Naive B cell (primary cell): Measurements from ENCODE around the gene SBF2. TPM values are rescaled to one million over a fixed set of nuclear protein-coding genes. Genes with fewer than 3 reads are reported as not detected.

Experiments
- ATAC-seq, 2 donors: fragments of 150-1000 bp; cut with Tn5 transposase; 2 replicates each; pipeline ENCODE4 v1.10.0; 2021; ENCODE audit warnings: low read depth in 2 of 2, mild to moderate bottlenecking in 2 of 2, moderate library complexity in 2 of 2
- DNase-seq: peaks from one replicate; pipeline ENCODE4 v3.0.0; 2022
- H3K27ac Mint-ChIP-seq, 6 donors: one replicate each; pipeline ENCODE4 v1.8.0; 2020 to 2022; ENCODE audit warnings: mild to moderate bottlenecking in 6 of 6, mixed read lengths in 6 of 6, moderate library complexity in 5 of 6, inconsistent platforms in 2 of 6
- H3K27me3 Mint-ChIP-seq, 3 donors: one replicate each; pipeline ENCODE4 v1.8.0; 2021 to 2022; ENCODE audit warnings: mixed read lengths in 3 of 3, mild to moderate bottlenecking in 1 of 3
- H3K36me3 Mint-ChIP-seq, 2 donors: one replicate each; pipeline ENCODE4 v1.8.0; 2020 to 2022; ENCODE audit warnings: mixed read lengths in 2 of 2, inconsistent platforms in 1 of 2, mild to moderate bottlenecking in 1 of 2
- H3K4me1 Mint-ChIP-seq, 3 donors: one replicate each; pipeline ENCODE4 v1.8.0; 2020 to 2022; ENCODE audit warnings: mixed read lengths in 3 of 3, inconsistent platforms in 1 of 3, mild to moderate bottlenecking in 1 of 3, moderate library complexity in 1 of 3
- H3K4me3 Mint-ChIP-seq, 8 donors: one replicate each; pipeline ENCODE4 v1.8.0; 2020 to 2022; ENCODE audit warnings: mild to moderate bottlenecking in 8 of 8, mixed read lengths in 8 of 8, moderate library complexity in 8 of 8, inconsistent platforms in 2 of 8
- H3K9me3 Mint-ChIP-seq, 7 donors: one replicate each; pipeline ENCODE4 v1.8.0; 2020 to 2022; ENCODE audit warnings: mixed read lengths in 7 of 7, mild to moderate bottlenecking in 5 of 7, inconsistent platforms in 2 of 7, moderate library complexity in 1 of 7
- polyA plus RNA-seq, 6 donors: library from polyadenylated mRNA; unstranded; fragments of 300-500 nt; fragmentation: Illumina TruSeq; gene quantifications; one replicate each; pipeline ENCODE4 v1.2.3, GENCODE V29; 2021; ENCODE audit warnings: low read depth in 6 of 6

The SBF2 gene
- polyA plus RNA-seq, 6 donors from 2014 or later: 2.4 to 8.5 (median 3.1) TPM

DNA sequence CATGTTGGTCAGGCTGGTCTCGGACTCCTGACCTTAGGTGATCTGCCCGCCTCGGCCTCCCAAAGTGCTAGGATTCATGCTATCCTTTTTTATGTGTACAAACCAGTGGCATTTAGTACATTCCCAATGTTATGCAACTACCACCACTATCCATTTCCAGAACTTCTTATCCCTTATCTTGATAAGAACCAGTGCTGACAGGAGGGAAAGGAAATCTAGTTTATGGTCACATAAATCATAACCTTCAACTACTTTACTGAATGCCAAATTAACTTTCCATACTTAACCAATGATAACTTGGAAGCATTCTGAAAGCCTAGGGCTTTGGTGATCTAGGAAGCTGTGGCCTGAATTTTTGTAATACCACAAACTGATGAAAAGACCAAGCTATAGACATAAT lies 459.7 kb downstream of the SBF2 start:
- Mint-ChIP-seq H3K4me3 (no peak overlapping the region), H3K27me3 (no peaks in the 10 kb centered on the region), H3K36me3 (peaks cover 11 to 14% of the 10 kb centered on the region in 2 donors), H3K9me3 (no peaks in the 10 kb centered on the region), H3K4me1 (peaks cover 0 to 5% (median 0%) of the 10 kb centered on the region in 3 donors), H3K27ac (no peak overlapping the region)
- ATAC-seq (no peak), DNase-seq (no peak)

DNA sequence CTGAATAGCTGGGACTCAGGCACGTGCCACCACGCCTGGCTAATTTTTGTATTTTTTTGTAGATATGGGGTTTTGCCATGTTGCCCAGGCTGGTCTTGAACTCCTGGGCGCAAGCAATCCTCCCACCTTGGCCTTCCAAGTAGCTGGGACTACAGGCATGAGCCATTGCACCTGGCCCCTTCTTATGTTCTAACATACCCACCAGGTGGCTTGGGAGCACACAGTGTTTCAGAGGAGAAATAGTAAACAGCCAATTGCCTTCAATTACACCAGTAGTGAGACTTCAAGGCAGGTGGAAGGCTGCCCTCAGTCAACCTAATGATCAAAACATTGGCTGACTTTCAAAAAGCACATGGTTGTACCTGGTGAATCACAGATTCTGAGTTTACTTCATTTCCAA lies 462.9 kb downstream of the SBF2 start:
- ATAC-seq: no peak
- no peaks in the 10 kb centered on the region for H3K9me3 Mint-ChIP-seq
- H3K4me1 Mint-ChIP-seq: no peaks in the 10 kb centered on the region
- no peaks in the 10 kb centered on the region for H3K27me3 Mint-ChIP-seq
- no peak for DNase-seq
- H3K36me3 Mint-ChIP-seq: peaks cover 6 to 7% of the 10 kb centered on the region in 2 donors
- no peak overlapping the region for H3K4me3 Mint-ChIP-seq
- no peak overlapping the region for H3K27ac Mint-ChIP-seq

DNA sequence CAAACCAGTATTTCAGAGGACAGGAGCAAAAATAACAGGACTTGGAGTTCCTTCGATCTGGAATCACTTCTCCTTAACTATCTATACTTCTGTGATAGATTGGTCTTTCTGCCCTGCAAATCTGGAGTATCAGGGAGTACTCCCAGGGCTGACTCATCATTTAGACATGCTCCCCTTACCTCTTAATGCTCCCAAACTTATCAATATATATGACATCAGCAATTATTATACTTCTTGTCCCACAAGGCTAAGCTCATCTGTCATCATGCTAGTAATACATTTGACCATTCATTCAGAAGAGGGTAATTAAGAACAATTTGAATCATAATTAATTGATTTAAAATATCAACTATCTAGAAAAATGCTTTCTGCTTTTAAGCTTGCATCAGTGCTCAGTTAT lies 466.3 kb downstream of the SBF2 start:
- Mint-ChIP-seq H3K36me3 (peaks cover 7 to 8% of the 10 kb centered on the region in 2 donors), H3K27ac (no peak overlapping the region), H3K9me3 (no peaks in the 10 kb centered on the region), H3K27me3 (no peaks in the 10 kb centered on the region), H3K4me1 (no peaks in the 10 kb centered on the region), H3K4me3 (no peak overlapping the region)
- no peak for DNase-seq
- no peak for ATAC-seq

- Mint-ChIP-seq H3K9me3 (no peaks in the 10 kb centered on the region), H3K27me3 (no peaks in the 10 kb centered on the region), H3K4me3 (no peak overlapping the region), H3K36me3 (peaks cover 0 to 4% of the 10 kb centered on the region in 2 donors), H3K4me1 (no peaks in the 10 kb centered on the region), H3K27ac (no peak overlapping the region)
- DNase-seq (no peak), ATAC-seq (no peak)
Measured at GRCh38 chr11:9826390-9826789, 467.6 kb downstream of the SBF2 start.

DNA sequence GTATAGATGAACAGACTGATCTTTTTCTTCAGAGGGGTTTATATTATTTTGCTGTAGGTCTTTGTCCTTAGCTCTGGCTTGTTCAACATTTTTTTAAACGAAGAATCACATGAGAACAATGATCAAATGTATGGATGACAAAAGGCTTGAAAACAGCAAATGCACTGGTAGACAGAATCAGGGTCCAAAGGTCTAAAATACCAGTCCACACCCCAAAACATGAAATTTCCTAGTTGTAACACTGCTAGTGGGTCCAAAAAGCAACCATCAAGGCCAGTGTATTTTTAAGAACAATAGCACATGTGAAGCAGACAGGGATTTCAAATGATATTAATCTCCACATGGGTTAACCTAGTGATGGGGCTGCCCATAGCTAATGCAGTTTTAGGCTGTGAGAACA lies 468.1 kb downstream of the SBF2 start:
- H3K27ac Mint-ChIP-seq: no peak overlapping the region
- H3K4me1 Mint-ChIP-seq: no peaks in the 10 kb centered on the region
- H3K4me3 Mint-ChIP-seq: no peak overlapping the region
- DNase-seq (no peak), ATAC-seq (no peak)
- no peaks in the 10 kb centered on the region for H3K9me3 Mint-ChIP-seq
- H3K36me3 Mint-ChIP-seq: peaks cover 0 to 4% of the 10 kb centered on the region in 2 donors
- H3K27me3 Mint-ChIP-seq: no peaks in the 10 kb centered on the region

- ATAC-seq: no peak
- Mint-ChIP-seq H3K9me3 (no peaks in the 10 kb centered on the region), H3K36me3 (peaks cover 0 to 4% of the 10 kb centered on the region in 2 donors), H3K4me3 (no peak overlapping the region), H3K27ac (no peak overlapping the region), H3K4me1 (no peaks in the 10 kb centered on the region), H3K27me3 (no peaks in the 10 kb centered on the region)
- DNase-seq: no peak
Measured at GRCh38 chr11:9825315-9825714, 468.7 kb downstream of the SBF2 start.

GRCh38 chr11:9823887-9824385 lies 470.1 kb downstream of the SBF2 start:
- Mint-ChIP-seq H3K4me1 (no peaks in the 10 kb centered on the region), H3K9me3 (no peaks in the 10 kb centered on the region), H3K4me3 (no peak overlapping the region), H3K27me3 (no peaks in the 10 kb centered on the region), H3K36me3 (peaks cover 0 to 4% of the 10 kb centered on the region in 2 donors), H3K27ac (no peak overlapping the region)
- ATAC-seq (no peak), DNase-seq (no peak)

GRCh38 chr11:9823439-9823838 lies 470.6 kb downstream of the SBF2 start:
- H3K4me3 Mint-ChIP-seq: no peak overlapping the region
- no peak overlapping the region for H3K27ac Mint-ChIP-seq
- DNase-seq (no peak), ATAC-seq (no peak)
- no peaks in the 10 kb centered on the region for H3K9me3 Mint-ChIP-seq
- H3K27me3 Mint-ChIP-seq: no peaks in the 10 kb centered on the region
- H3K36me3 Mint-ChIP-seq: peaks cover 0 to 4% of the 10 kb centered on the region in 2 donors
- H3K4me1 Mint-ChIP-seq: no peaks in the 10 kb centered on the region

DNA sequence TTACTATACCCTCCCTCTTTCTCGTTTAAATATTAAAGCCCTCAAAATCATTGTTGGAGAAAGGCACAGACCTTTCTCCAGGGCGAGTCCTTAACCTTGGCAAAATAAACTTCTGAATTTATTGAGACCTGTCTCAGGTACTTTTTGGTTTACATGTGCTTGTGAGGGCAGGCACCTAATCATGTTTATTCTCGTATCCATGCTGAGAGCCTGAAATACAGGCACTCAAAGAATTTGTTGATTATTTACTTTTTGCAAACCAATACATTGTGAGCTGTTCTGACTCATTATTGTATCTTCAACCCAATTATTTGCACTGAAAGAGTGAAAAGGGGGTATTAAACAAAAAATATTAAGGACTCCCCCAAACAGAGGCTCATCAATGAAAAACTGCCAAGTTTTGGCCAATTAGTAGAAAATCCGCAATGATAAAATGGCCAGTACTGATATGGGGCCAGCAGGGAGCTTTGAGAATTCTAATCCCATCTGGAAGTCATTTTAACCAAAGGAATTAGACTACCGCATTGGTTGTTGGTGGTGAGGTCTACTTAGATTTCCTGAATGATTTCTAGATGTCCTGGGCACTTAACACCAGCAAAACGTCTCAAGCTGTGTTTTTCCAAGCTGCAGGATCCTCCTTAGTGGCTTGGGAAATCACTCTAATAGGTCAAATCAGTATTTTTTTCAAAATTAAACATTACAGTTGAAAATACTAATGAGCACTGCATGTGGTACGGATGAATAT lies 472.8 kb downstream of the SBF2 start:
- no peak for ATAC-seq
- no peak for DNase-seq
- Mint-ChIP-seq H3K27me3 (no peaks in the 10 kb centered on the region), H3K4me3 (no peak overlapping the region), H3K9me3 (no peaks in the 10 kb centered on the region), H3K36me3 (peaks cover 0 to 4% of the 10 kb centered on the region in 2 donors), H3K27ac (peak overlapping the region in 1 of 6 donors; percentile 44), H3K4me1 (no peaks in the 10 kb centered on the region)

DNA sequence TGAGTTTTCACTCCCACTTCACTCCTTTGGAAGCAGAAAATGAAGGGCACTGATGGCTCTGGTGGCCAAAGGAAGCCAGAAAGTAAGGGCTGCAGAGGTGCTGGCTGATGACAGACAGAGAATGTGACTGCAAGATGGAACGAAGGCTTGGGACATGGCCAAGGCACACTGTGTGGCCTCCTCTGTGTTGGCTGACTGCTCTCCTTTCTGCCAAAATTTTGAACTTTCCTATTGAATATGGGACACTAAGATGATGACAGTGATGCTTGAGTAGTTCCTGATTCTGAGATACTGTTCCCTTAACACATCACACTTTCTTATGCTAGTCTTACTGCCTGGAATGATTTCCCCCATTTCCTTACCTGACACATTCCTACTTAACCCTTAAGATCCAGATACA lies 473.8 kb downstream of the SBF2 start:
- no peaks in the 10 kb centered on the region for H3K27me3 Mint-ChIP-seq
- no peak overlapping the region for H3K4me3 Mint-ChIP-seq
- H3K9me3 Mint-ChIP-seq: no peaks in the 10 kb centered on the region
- no peak overlapping the region for H3K27ac Mint-ChIP-seq
- H3K4me1 Mint-ChIP-seq: no peaks in the 10 kb centered on the region
- no peaks in the 10 kb centered on the region for H3K36me3 Mint-ChIP-seq
- ATAC-seq: no peak
- no peak for DNase-seq

DNA sequence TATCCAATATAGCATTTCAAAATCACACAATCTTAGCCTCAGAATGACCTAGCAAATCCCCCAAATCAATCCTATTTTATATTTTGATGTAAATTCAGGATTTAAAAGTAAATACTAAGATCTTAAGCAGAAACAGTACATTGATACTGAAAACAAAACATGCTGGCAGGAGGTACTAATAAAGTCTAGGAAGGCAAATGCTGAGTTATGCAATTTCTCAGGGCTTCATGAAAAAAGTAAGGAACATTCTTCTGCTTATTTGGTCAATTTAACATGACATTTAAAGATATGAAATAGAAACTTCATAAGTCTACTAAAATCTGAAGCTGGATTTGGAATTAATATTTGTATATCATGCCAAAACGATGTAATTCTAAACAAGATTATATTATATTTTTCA lies 476.8 kb downstream of the SBF2 start:
- ATAC-seq: no peak
- DNase-seq: no peak
- Mint-ChIP-seq H3K36me3 (peaks cover 0 to 5% of the 10 kb centered on the region in 2 donors), H3K27me3 (no peaks in the 10 kb centered on the region), H3K4me3 (no peak overlapping the region), H3K9me3 (no peaks in the 10 kb centered on the region), H3K4me1 (no peaks in the 10 kb centered on the region), H3K27ac (peak overlapping the region in 1 of 6 donors; percentile 71)

- no peak overlapping the region for H3K4me3 Mint-ChIP-seq
- DNase-seq: no peak
- H3K27ac Mint-ChIP-seq: peak overlapping the region in 1 of 6 donors; percentile 49
- no peak for ATAC-seq
- H3K36me3 Mint-ChIP-seq: peaks cover 8 to 19% of the 10 kb centered on the region in 2 donors
- H3K27me3 Mint-ChIP-seq: no peaks in the 10 kb centered on the region
- H3K9me3 Mint-ChIP-seq: no peaks in the 10 kb centered on the region
- no peaks in the 10 kb centered on the region for H3K4me1 Mint-ChIP-seq
Measured at GRCh38 chr11:9815486-9816136, 478.4 kb downstream of the SBF2 start.

GRCh38 chr11:9814108-9814507 lies 479.9 kb downstream of the SBF2 start:
- no peaks in the 10 kb centered on the region for H3K9me3 Mint-ChIP-seq
- ATAC-seq: no peak

DNA sequence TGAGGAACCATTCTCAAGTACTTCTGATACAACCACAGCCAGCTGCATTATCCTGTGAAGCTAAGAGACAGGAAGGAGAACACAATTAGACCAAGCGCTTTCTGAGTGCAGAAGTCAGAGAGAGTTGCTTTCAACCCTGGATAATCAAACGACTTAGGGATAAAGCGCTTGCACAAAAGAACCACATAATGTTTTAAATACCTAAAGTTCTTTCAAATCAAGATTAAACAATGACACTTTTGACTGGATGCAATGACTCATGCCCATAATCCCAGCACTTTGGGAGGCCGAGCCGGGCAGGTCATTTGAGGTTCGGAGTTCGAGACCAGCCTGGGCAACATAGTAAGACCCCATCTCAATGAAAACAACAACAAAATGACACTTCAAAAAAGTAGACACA lies 485.1 kb downstream of the SBF2 start:
- Mint-ChIP-seq H3K4me3 (no peak overlapping the region), H3K27me3 (no peaks in the 10 kb centered on the region), H3K9me3 (peaks cover 0 to 2% (median 0%) of the 10 kb centered on the region in 7 donors), H3K36me3 (peaks cover 8 to 20% of the 10 kb centered on the region in 2 donors), H3K4me1 (no peaks in the 10 kb centered on the region), H3K27ac (no peak overlapping the region)
- ATAC-seq (no peak), DNase-seq (no peak)

More at GRCh38 chr11:9814108-9814507, 479.9 kb downstream of the SBF2 start:
- DNase-seq: no peak
- H3K27ac Mint-ChIP-seq: no peak overlapping the region
- H3K4me3 Mint-ChIP-seq: no peak overlapping the region
- H3K36me3 Mint-ChIP-seq: peaks cover 8 to 19% of the 10 kb centered on the region in 2 donors
- no peaks in the 10 kb centered on the region for H3K27me3 Mint-ChIP-seq
- H3K4me1 Mint-ChIP-seq: no peaks in the 10 kb centered on the region
